HG02763 (cell line): ENCODE measurements around the gene ECT2L.

Experiments
- ATAC-seq: cut with Tn5 transposase; IDR thresholded peaks from one replicate; pipeline ENCODE4 v1.9.1; 2021; ENCODE audit warnings: mild to moderate bottlenecking, moderate library complexity; ENCODE audit not compliant: unreplicated experiment

Gene ECT2L

GRCh38 chr6:138857775-138858174, 61.9 kb downstream of the ECT2L start:
- ATAC-seq = no peak

GRCh38 chr6:138862456-138862855, 66.6 kb downstream of the ECT2L start:
- no peak for ATAC-seq

DNA sequence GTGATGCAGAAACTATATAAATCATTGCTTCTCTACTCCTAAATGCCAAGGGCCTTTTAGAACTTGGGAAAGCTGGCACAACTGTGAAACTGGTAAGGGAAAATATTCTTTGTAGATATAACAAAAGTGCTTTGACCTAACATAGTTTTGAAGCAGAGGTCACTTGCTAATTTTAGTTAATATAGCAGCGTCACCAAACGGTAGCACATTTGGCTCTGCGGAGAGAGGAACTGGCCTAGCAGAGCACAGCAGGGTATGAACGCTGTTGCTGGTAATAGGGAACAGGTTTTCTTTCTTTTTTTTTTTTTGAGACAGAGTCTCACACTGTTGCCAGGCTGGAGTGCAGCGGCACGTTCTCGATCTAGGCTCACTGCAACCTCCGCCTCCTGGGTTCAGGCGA, 67.4 kb downstream of the ECT2L start:
- no peak for ATAC-seq

DNA sequence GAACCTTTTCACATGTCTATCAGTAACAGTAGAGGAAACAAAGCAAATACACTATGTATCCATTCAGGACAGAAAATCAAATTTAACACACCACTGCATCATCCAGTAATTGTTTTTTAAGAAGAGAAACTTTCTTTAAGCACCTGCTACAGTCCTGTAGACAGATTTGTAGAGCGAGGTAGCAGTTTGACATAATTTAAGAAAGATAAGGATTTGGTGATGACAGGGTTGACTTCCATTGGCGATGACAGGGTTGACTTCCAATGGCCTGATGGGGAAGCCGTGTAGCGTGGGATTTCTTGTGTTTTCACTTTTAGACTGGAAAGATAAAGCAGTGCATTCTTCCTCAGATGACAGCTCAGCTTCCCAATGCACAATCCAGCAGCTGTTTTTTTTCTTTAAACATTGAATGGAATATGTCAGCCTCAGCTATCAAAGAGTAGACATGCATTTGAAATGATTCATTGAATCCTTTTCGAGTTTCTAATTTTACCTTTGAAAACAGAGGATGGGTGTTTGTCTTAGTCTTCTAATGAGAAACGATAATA, 68.5 kb downstream of the ECT2L start:
- no peak for ATAC-seq

- no peak for ATAC-seq
Measured at GRCh38 chr6:138865480-138866109, 69.7 kb downstream of the ECT2L start.

DNA sequence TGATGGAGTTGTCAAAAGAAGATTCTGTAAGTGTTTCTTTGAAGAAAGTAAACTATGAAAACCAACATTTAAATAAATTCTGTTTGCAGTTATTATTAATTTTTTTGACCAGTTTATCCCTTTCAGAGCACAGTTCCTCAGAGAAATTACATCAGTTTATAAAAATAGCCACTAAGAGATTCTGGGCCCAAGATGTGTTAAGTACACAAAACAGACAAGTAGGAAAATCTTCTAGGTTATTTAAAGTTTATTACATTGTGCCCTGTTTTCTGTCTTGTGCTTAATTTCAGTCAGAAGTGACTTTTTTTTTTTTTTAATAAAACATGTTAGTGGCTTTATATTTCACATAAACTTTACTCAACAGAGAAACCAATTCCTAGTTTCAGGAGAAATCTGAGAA, 72.3 kb downstream of the ECT2L start:
- ATAC-seq = no peak

DNA sequence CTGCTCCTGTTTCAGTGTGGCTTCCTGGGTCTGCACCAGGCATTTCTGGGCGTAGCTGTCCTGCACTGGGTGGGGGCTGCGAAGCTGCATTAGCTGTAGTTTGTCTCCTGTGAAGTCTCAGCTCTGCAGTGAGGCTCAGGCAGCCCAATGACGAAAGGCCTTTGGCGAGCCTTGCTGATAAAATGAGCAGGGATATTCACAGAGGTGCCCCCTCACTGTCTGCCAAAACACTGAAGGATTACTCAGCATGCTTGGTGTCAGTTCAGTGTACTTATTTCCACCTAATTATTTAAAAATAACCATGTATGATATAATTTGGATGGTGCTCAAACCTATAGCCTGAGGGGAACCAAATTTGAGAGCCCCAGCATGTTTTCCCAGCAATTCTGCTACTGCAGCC, 73.5 kb downstream of the ECT2L start:
- no peak for ATAC-seq

DNA sequence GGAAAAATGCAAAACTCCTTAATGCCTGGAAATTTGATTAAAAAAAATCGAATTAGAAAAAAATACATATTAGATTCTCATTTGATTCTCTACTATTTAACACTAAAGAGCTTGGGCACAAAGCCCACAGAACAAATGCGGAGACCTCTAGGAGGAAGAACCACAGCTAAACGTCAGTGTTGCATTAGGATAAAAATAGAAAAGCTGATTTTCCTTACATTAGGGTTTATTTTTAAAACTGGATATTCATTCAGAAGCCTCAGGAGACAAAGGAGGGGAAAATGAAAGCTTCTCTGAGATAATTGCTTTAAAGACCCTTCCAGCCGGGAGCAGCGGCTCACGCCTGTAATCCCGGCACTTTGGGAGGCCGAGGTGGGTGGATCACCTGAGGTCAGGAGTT, 77.3 kb downstream of the ECT2L start:
- no peak for ATAC-seq

DNA sequence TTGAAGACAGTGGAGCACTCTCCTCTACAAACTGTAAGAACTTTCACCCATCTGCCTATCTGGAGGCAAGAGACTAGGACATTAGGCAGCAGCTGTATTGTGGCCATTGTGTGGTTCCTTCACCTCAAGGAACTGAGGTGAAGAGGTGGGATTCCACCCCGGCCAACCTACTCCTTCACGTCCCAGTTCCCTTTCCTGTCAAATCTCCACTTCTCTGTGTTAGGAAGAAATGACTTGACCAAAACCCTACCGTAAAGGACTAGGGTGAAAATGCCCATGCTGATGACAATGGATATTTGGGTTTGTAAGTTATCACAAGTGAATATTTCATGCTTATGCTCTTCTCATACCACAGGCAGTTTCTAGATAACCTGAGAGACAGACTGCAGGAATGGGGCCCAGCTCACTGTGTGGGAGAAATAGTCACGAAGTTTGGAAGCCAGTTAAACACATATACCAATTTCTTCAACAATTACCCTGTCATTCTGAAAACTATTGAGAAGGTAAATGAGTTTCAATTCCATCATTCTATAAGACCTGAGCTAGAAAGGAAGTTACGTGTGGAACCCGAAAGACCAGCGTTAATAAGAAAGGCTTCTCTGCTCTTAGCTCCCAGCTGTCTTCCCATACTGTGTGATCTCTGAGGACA, 86.6 kb downstream of the ECT2L start:
- peak; percentile 64 for ATAC-seq

DNA sequence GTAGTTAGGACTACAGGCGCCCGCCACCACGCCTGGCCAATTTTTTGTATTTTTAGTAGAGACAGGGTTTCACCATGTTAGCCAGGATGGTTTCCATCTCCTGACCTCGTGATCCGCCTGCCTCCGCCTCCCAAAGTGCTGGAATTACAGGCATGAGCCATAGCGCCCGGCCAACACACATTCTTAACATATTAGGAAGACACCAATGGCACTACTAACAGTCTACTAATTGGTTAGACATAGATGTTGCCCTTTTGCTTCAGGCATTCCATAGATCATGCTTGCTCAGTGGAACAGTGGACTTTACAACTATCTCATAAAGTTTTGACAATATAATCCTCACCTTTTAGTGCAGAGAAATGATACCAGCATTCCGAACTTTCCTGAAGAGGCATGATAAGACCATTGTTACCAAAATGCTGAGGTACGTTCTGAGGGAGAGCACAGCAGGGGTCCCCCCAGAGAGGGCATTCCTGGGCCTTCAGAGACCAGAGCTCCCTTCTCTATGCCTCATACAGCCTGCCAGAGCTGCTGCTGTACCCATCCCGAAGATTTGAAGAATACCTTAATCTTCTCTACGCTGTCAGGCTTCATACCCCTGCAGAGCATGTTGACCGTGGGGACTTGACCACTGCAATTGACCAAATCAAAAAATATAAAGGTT, 89.4 kb downstream of the ECT2L start:
- no peak for ATAC-seq

- no peak for ATAC-seq
Measured at GRCh38 chr6:138891255-138891986, 95.5 kb downstream of the ECT2L start.

GRCh38 chr6:138896104-138896756, 100.3 kb downstream of the ECT2L start:
- ATAC-seq = no peak

GRCh38 chr6:138897031-138897430, 101.1 kb downstream of the ECT2L start:
- no peak for ATAC-seq

DNA sequence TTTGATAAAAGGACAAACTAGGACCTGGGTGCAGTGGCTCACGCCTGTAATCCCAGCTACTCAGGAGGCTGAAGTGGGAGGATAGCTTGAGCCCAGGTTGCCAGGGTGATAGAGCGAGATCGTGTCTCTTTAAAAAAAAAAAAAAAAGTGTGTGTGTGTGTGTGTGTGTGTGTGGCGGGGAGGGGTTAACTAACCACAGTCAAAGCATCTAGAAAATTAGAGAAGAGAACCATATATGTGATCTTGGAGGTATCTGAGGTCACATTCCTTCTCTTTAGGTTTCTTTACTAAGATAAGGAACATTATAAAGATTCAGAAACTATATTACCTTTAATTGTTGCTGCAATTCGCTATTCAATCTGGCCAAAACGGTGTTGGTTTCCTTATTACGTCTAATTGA, 111.3 kb downstream of the ECT2L start:
- ATAC-seq = no peak

- no peak for ATAC-seq
Measured at GRCh38 chr6:138909511-138909910, 113.6 kb downstream of the ECT2L start.

GRCh38 chr6:138909975-138910374, 114.1 kb downstream of the ECT2L start:
- no peak for ATAC-seq

- ATAC-seq = no peak
Measured at GRCh38 chr6:138912308-138912707, 116.4 kb downstream of the ECT2L start.

GRCh38 chr6:138914701-138915100, 118.8 kb downstream of the ECT2L start:
- ATAC-seq = no peak

DNA sequence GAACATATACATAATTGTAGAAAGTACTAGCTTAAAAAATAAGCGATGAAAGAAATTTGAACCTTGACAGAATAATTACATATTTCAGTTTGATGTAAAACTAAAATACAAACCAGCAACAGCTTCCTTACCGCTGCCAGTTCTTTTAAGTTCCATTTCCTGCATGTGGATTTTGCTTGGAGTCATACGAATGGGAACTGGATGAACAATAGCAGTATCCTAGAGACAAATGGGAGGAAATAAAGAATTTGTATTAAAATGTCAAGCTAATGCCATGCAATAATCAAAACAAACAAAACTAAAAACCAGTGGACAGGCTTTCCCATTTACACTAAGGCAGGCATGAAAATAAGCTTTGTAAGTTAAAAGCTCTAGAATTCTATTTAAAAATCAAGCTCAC, 125.0 kb downstream of the ECT2L start:
- ATAC-seq = no peak

- ATAC-seq = no peak
Measured at GRCh38 chr6:138923561-138923960, 127.7 kb downstream of the ECT2L start.

DNA sequence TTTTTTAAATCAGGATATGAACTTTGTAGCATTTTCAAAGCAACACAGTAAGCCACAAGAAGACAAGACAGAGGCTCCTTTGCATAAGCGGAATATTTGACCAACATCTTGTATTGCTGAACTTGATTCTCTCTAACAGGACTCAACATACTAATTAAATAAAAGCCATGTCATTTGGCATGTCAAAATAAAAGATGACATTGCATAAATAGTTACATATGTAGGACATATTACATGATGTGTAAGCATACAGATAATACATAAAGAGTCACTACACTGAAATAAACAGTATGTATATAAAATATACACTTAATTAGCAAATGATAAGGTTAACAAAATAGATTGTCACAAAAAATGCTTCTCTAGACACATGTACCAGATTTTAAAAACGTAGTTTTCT, 129.9 kb downstream of the ECT2L start:
- ATAC-seq = no peak
